GM21367 (cell line): ENCODE measurements around the gene COL27A1.
"Not testable (repeated sequence)": the region's sequence is repeated elsewhere in the genome, so short reads cannot be mapped to it uniquely, and the experiment has no call there.

ENCODE experiments used
- ATAC-seq: cut with Tn5 transposase; IDR thresholded peaks from one replicate; pipeline ENCODE4 v1.9.1; 2021; ENCODE audit not compliant: unreplicated experiment

Gene COL27A1

GRCh38 chr9:114122136-114123027, 33.0 kb upstream of the COL27A1 start:
- ATAC-seq: no peak

- ATAC-seq: no peak
Observed at GRCh38 chr9:114123031-114123977, 32.0 kb upstream of the COL27A1 start.

GRCh38 chr9:114124138-114124537, 31.2 kb upstream of the COL27A1 start:
- ATAC-seq: no peak

GRCh38 chr9:114124666-114125475, 30.5 kb upstream of the COL27A1 start:
- no peak for ATAC-seq

GRCh38 chr9:114125476-114126013, 29.8 kb upstream of the COL27A1 start:
- ATAC-seq: no peak

GRCh38 chr9:114126247-114127060, 28.9 kb upstream of the COL27A1 start:
- ATAC-seq: no peak

- not testable (repeated sequence) for ATAC-seq
Observed at GRCh38 chr9:114128759-114129158, 26.6 kb upstream of the COL27A1 start.

- ATAC-seq: no peak
Observed at GRCh38 chr9:114130141-114130540, 25.2 kb upstream of the COL27A1 start.

- no peak for ATAC-seq
Observed at GRCh38 chr9:114130624-114131277, 24.6 kb upstream of the COL27A1 start.

- ATAC-seq: no peak
Observed at GRCh38 chr9:114131808-114132549, 23.4 kb upstream of the COL27A1 start.

- ATAC-seq: no peak
Observed at GRCh38 chr9:114132550-114132918, 22.8 kb upstream of the COL27A1 start.

- ATAC-seq: no peak
Observed at GRCh38 chr9:114134827-114135396, 20.4 kb upstream of the COL27A1 start.

GRCh38 chr9:114137831-114138230, 17.5 kb upstream of the COL27A1 start:
- ATAC-seq: no peak

GRCh38 chr9:114138552-114138971, 16.8 kb upstream of the COL27A1 start:
- no peak for ATAC-seq

- no peak for ATAC-seq
Observed at GRCh38 chr9:114139071-114139470, 16.3 kb upstream of the COL27A1 start.

- no peak for ATAC-seq
Observed at GRCh38 chr9:114140401-114140800, 14.9 kb upstream of the COL27A1 start.

GRCh38 chr9:114140850-114141249, 14.5 kb upstream of the COL27A1 start:
- ATAC-seq: no peak
